Fibroblast of the aortic adventitia (primary cell): Measurements from ENCODE around the gene AMIGO2. TPM values are rescaled to one million over a fixed set of nuclear protein-coding genes. Genes with fewer than 3 reads are reported as not detected.

Experiments used
- DNase-seq: peaks from one replicate; pipeline ENCODE4 v3.0.0-alpha.2; 2010; ENCODE audit warnings: low read depth
- H3K4me3 ChIP-seq: 2 replicates; pipeline ENCODE4 v1.5.1; 2011; ENCODE audit warnings: low read depth, mild to moderate bottlenecking, control low read depth, low read length, moderate library complexity
- total RNA-seq: library from RNA; depleted of rRNA; stranded (reverse); fragments of >200 nt; gene quantifications from 2 replicates; pipeline ENCODE4 v1.2.3, GENCODE V29; 2012; ENCODE audit warnings: low replicate concordance
- TF ChIP-seq, protein P1 (sequence below): IDR thresholded peaks from 2 replicates; pipeline ENCODE4 v1.5.1; 2011; ENCODE audit warnings: mild to moderate bottlenecking, low read length, control low read depth, inconsistent platforms; ENCODE audit not compliant: insufficient read depth

The AMIGO2 gene
- total RNA-seq, 1 donor = 3.7 TPM

DNA sequence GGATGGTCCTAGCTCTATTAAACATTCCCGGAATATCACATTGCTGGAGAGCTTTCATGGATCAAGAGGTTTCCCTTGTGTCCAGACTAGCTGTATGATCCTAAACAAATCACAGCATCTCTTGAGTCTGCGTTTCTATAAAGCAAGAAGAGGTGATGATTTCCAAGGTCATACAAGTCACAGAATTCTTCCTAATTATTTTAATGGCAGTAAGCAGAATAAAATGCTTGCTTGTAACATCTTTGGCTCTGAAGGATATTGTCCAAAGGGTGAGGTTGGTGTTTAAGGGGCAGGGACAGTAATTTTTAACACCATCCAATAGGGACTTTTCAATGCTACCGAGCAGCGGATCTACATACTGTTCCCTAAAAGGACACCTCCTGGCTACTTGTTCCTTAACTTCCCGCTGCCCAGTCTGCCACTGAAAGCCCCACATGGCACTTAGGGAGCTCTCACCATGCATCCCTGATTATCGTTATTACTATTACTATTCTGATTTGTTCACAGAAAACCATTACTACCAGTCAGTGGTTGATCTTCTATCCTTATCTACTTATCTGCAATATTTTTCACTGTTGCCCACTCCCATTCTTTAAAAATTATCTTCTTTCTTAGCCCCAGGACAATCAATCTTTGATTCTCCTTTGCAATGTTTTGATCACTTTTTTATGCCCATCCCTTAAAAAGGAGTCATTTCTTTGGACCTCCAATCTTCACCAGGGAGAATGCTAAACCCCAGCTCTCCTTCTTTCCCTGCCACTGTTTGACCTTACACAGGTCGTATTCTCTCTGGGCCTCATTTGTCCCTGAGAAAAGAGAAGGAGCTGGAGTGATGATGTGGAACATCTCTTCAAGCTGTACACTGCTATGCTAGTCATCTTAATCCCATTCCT is 4.3 kb downstream of the AMIGO2 start:
- DNase-seq = no peak
- H3K4me3 ChIP-seq = no peak overlapping the region
- TF ChIP-seq, protein P1, sequence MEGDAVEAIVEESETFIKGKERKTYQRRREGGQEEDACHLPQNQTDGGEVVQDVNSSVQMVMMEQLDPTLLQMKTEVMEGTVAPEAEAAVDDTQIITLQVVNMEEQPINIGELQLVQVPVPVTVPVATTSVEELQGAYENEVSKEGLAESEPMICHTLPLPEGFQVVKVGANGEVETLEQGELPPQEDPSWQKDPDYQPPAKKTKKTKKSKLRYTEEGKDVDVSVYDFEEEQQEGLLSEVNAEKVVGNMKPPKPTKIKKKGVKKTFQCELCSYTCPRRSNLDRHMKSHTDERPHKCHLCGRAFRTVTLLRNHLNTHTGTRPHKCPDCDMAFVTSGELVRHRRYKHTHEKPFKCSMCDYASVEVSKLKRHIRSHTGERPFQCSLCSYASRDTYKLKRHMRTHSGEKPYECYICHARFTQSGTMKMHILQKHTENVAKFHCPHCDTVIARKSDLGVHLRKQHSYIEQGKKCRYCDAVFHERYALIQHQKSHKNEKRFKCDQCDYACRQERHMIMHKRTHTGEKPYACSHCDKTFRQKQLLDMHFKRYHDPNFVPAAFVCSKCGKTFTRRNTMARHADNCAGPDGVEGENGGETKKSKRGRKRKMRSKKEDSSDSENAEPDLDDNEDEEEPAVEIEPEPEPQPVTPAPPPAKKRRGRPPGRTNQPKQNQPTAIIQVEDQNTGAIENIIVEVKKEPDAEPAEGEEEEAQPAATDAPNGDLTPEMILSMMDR = no peak

DNA sequence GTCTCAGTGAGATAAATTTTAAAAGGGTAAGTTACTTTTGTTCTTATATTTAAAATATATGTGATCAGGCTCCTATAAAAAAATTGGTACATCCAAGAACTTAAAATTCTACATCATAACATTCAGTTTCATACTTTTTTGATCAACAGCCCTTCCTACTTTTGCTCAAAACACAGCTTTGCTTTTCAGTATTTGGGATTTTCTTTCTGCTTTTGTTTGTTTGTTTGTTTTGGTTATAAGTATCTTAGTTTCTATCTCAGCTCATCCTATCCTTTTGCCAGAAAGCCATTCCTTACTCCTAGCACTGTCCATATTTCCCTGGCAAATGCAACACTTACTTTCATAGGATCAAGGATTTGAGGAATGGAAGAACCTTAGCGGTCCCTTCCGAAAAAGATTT is 5.0 kb downstream of the AMIGO2 start:
- TF ChIP-seq, protein P1 = no peak
- no peak overlapping the region for H3K4me3 ChIP-seq
- no peak for DNase-seq

DNA sequence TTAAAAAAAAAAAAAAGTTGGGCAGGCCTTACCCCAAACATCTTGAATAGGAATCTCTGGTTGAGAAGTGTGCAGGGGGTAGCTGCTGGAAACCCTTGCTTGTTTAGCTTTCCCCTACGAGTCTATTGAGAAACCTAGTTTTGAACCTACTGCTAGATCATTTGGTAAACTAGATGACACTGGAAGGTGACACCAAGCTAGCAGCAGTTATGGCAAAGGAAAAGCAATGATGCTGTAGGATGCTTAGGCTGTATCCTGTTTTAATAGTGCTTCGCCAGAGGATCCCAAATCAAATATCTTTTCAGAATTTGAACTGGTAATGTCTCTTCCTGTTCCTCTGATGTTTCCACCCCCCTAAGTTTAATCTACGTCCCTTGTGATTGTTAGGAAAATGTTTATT is 5.8 kb downstream of the AMIGO2 start:
- H3K4me3 ChIP-seq = no peak overlapping the region
- DNase-seq = no peak
- TF ChIP-seq, protein P1 = no peak

DNA sequence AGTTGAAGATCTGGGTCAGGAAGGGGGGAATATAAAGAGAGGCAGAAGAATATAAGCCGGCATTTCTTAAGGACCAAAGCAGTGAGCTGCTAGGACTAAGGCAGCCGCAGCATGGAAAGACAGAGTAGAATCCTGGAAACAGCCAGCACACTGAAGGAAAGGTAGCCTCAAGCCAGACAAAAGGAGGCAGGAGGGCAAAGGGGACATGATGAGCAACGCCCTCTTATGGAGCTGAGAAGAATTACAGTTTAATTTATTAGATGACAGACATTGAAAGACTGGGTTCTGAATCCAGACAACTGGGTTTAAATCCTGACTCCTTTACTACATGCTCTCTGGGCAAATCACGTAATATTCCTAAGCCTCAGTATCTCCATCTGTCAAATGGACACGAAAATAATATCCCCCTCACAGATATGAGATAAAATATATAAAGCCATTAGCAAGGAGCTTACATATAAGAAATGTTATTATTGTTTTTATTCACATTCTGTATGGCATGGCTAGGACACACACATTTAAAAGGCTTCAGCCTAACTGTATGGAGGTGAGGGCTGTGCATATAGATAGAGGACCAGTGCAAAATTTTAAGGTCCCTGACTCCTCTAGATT is 8.4 kb downstream of the AMIGO2 start:
- no peak overlapping the region for H3K4me3 ChIP-seq
- TF ChIP-seq, protein P1 = peak; percentile 39
- no peak for DNase-seq

DNA sequence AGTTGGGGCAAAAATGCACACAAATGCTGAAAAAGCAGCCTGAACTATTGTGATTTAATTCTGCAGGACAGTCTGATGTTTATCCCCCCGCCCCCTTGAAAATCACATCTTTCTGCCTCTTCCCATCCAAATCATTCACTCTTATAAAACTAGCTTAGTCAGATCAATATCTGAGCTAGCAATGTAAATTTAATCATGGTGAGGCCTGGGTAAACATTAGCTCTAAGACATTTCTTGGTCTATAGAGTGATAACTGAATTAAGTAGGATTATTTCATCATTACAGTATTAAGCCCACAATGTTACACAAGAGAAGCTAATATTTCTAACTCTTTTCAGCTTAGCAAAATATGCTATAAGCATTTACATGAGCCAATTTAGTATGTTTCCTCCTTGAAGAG is 9.4 kb downstream of the AMIGO2 start:
- TF ChIP-seq, protein P1 = no peak
- no peak overlapping the region for H3K4me3 ChIP-seq

DNA sequence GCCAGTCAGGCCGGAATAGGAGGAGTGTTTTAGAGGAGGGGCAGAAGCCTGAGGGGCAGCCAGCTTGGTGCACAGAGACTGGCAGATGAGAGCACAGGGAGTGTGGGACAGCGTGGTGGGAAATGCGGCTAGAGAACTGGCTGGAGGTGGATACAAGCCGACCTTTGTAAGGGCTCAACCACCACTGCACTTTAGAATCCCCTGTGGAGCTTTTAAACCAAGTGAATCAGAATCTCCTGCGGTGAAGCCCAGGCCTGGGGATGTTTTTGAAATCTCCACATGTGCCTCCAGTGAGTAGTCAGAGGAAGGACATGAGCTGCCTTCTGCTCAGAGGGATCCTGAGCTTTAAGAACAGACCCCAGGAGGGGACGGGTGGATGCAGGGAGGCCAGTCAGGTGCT is 11.2 kb downstream of the AMIGO2 start:
- TF ChIP-seq, protein P1 = no peak
- DNase-seq = no peak
- H3K4me3 ChIP-seq = no peak overlapping the region

More for the DNA sequence above, 9.4 kb downstream of the AMIGO2 start:
- DNase-seq = no peak
